HG03342 (cell line): ENCODE data around the gene CCDC137.

Experiments used
- ATAC-seq: cut with Tn5 transposase; IDR thresholded peaks from one replicate; pipeline ENCODE4 v1.9.1; 2021; ENCODE audit warnings: mild to moderate bottlenecking, moderate library complexity; ENCODE audit not compliant: unreplicated experiment

CCDC137 gene

DNA sequence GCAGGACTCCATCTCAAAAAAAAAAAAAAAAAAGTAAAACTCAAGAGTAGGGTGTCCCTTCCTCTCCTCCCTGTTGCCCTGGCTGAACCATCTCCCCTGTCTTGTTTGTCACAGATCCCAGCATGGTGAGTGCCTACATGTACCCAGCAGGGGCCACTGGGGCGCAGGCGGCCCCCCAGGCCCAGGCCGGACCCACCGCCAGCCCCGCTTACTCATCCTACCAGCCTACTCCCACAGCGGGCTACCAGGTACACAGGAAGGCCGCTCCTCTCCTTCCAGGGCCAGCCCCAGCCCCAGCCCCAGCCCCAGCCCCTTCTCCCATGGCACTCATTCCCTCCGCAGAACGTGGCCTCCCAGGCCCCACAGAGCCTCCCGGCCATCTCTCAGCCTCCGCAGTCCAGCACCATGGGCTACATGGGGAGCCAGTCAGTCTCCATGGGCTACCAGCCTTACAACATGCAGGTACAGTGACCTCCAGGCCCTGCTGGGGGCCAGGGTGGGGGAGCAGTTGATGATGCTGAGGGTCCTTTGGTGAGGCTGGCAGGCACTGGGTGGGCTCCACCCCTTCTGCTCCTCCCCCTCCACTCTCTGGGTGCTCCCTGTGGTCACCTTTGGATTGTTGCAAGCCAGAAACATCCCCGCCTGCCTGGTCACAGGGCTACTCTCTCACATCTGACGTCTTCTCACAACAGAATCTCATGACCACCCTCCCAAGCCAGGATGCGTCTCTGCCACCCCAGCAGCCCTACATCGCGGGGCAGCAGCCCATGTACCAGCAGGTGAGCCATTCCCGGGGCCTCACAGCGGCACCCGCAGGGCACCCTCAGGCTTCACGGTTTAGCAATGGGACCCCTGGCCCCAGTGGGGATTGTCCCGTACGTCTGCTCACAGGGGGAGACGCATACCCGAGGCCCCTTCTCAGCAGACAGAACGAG lies 34.1 kb downstream of the CCDC137 start:
- no peak for ATAC-seq

DNA sequence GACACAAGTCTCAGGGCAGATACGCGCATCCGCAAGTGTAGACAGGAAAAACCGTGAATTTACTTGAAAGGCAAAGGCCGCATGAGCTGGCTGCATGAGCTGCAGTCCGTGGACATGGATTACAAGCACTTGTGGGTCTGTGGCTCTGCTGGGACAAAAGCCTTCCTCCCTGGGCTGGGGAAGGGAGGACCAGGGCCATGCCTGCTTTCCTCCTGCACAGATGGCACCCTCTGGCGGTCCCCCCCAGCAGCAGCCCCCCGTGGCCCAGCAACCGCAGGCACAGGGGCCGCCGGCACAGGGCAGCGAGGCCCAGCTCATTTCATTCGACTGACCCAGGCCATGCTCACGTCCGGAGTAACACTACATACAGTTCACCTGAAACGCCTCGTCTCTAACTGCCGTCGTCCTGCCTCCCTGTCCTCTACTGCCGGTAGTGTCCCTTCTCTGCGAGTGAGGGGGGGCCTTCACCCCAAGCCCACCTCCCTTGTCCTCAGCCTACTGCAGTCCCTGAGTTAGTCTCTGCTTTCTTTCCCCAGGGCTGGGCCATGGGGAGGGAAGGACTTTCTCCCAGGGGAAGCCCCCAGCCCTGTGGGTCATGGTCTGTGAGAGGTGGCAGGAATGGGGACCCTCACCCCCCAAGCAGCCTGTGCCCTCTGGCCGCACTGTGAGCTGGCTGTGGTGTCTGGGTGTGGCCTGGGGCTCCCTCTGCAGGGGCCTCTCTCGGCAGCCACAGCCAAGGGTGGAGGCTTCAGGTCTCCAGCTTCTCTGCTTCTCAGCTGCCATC lies 34.9 kb downstream of the CCDC137 start:
- ATAC-seq = no peak

DNA sequence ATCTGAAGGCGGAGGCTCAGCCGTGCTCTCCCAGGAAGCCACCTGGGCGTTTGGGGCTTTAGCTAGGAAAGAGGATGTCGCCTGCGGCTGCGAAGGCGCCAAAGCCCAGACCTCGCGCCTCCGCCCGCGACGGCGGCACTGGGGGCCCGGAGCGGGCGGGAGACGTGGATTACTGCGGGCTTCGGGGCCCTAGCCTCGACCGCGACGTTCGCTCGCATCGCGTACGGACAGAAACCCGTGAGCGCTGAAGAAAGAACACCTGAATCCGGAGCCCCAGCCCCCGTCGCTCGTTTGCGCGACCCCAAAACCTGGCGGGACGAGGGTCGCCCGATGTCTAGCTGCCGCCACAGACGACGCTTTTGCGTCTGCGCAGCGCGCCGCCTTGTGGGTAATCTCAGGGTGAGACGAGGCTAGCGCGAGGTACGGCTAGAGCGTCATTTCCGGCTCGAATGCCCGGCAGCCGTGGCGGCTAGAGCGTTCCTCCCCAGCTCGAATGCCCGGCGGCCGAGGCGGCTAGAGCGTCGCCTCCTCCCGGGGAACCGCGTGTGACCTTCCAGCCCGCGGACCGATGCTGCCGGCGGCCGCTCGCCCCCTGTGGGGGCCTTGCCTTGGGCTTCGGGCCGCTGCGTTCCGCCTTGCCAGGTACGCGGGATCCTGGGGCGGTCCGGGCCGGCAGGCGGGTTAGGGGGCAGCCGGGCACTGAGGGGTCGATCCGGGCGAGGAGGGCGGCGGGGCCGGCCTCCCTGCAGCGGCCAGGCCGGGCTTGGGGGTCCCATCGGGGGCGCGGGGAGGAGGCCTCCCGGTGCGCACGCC lies 36.6 kb downstream of the CCDC137 start, which contains the start of gene MRPL12:
TSS of gene MRPL12 (plus strand) at position 434 of the 813 bp plus-strand sequence. CDS start at position 569, 135 bp downstream.
- peak; percentile 82 for ATAC-seq

DNA sequence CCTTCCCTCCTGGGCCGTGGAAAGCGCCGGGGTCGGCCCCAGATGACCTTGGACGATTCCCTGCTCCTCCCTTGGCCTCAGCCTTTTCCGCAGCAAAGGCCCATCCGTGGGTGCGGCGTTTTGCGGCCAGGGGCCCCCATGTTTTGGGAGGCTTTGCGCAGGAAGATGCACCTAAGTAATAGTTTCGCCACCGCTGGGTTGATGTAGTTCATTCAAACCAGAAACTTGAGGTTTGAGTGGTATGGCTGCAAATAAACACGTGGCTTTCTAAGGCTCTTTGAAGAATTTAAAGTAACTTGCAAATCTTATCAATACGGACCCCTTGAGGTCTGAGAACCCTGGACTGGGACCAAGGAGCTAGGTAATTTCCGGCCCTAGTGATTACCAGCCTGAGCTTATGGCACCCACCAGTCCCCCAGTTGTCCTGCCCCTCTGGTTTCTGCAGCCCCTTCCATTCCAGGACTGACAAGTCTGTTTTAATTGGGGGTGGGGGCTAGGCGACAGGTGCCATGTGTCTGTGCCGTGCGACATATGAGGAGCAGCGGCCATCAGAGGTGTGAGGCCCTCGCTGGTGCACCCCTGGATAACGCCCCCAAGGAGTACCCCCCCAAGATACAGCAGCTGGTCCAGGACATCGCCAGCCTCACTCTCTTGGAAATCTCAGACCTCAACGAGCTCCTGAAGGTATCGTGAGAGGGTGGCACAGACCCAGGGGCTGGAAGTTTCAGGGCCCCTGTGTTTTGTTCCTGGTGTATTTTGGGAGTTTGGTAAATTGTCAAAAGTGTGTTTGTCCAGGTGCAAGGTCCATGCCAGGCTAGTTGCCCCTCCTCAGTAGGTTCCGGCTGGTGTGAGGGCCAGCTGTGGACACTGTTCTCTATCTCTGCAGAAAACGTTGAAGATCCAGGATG lies 37.5 kb downstream of the CCDC137 start:
- peak; percentile 15 for ATAC-seq

DNA sequence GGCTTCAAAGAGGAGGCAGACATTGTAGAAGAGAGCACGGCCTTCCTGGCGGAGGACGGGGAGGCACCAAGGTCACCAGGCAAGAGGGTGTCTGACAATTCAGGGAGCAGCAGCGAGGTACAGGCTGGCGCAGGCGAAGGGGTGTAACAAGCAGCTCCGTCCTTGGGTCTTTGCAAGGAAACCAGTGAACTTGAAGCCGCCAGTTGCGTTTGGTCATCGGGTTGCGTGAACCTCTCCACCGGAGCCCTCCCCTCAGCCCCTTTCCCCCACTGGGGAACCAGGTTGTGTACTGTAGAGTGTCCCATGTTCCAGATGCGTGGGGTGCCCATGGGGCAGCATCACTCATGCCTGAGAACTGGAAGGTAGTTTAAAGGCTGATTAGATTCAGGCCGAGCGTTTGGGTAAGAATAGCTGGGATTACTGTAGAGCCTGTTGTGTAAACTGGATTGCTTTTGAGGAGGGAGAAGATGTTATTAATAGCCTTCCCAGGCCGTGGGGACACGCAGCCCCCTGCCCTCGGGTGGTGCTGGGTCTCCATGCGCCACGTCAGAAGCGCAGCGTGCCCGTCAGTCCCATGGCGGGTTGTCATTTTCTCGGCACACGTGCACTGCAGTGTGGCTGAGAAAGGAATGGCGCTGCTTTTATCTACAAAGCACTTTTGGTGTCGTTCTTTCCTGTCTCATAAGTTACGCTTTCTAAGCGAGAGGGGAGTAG lies 39.1 kb downstream of the CCDC137 start:
- ATAC-seq = no peak

DNA sequence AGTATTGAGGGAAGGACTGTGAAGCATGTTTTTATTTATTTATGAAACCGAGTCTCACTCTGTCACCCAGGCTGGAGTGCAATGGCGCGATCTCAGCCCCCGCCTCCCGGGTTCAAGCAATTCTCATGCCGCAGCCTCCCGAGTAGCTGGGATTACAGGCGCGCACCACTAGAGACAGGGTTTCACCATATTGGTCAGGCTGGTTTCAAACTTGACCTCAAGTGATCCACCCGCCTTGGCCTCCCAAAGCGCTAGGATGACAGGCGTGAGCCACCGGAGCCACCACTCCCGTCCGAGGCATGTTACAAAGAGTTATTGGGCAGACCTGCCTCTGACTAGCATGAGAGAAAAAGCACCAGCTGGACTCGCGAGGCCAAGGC lies 39.7 kb downstream of the CCDC137 start:
- ATAC-seq = no peak

DNA sequence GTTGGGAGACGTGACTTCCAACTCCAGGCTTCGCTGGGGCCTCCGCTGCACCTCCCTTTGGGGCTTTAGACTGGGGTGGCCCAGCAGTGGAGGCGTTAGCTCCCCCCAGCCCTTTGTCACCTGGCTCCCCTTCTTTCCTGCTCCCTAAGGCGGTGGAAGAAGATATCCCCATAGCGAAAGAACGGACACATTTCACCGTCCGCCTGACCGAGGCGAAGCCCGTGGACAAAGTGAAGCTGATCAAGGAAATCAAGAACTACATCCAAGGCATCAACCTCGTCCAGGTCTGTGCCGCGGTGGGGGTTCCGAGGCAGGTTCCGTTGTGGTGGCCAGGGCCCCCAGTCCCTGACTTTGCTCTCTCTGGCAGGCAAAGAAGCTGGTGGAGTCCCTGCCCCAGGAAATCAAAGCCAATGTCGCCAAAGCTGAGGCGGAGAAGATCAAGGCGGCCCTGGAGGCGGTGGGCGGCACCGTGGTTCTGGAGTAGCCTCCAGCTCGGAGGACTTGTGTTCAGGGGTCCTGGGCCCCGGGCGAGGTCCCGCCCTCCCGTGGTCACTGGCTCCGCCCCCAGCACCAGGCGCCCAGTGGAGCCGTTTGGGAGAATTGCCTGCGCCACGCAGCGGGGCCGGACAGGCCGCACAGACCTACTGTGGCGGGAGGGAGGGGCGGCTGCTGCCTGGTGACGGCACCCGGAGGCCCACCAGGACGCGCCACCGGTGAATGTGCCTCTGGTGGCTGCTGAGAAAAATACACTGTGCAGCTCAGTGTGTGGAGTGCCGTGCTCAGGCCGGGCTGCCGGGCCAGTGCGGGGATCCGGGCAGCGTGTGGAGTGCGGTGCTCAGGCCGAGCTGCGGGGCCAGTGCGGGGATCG lies 40.5 kb downstream of the CCDC137 start:
- ATAC-seq = no peak

DNA sequence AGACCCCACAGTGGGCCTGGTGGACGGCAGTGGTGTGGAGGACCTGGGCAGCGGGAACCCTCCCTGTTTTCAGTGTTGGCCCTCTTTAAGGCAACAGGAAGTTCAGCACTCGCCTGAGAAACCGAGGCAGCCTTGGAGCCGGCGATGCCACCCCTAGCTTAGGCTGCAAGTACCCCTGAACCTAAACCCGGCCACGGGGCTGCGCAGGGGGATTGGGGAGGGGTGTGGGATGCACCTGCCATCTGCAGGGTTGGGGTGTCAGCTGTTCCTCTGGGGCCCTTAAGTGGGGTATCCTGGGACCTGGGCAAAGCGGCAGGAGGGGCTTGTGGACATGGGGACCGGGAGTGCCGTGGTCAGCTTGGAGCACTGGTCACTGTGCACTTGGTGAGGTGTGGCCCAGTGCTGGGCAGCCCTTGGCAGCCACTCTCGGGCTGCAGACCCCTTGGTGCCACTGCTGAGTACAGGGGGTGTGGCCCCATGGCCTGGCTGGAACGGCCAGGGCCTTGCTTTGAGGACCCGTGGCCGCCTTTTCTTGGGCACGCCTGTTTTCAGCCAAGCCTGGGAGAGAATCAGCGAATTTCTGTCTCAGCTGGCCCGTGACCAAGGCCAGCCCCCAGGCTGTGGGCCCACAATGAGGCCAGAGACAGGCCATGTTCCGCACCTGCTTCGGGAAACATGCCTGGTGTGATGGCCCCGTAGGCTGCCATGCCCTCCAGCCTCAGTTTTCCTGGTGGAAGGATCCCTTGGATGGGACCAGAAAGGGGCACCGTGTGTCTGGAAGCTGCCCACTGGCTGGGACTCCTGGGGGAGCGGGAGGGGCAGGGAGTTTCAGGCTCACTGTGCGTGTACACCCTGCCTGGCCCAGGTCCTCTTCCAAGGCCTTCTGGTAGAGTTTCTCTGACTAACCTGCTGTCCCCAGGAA lies 41.4 kb downstream of the CCDC137 start:
- ATAC-seq = no peak

DNA sequence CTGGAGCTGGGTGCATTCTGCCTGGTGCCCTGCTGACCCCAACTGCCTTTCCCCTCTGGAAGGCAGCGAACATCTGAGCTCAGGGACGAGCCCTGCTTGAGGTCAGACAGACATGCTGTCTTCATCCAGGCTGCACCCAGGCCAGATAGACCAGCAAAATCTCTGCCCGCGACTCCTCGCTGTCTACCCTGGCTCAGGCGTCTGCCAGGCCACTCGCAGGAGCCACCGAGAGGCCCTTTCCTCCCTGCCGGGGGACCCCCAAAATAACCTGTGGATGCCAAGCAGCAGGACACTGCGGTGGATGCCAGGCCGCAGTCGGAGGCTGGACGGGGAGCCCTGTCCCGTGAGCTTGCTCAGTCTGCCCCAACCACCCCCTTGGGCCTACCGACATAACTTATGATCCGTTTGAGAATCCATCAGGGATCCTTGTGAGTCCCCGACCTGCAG lies 42.2 kb downstream of the CCDC137 start:
- ATAC-seq = no peak

DNA sequence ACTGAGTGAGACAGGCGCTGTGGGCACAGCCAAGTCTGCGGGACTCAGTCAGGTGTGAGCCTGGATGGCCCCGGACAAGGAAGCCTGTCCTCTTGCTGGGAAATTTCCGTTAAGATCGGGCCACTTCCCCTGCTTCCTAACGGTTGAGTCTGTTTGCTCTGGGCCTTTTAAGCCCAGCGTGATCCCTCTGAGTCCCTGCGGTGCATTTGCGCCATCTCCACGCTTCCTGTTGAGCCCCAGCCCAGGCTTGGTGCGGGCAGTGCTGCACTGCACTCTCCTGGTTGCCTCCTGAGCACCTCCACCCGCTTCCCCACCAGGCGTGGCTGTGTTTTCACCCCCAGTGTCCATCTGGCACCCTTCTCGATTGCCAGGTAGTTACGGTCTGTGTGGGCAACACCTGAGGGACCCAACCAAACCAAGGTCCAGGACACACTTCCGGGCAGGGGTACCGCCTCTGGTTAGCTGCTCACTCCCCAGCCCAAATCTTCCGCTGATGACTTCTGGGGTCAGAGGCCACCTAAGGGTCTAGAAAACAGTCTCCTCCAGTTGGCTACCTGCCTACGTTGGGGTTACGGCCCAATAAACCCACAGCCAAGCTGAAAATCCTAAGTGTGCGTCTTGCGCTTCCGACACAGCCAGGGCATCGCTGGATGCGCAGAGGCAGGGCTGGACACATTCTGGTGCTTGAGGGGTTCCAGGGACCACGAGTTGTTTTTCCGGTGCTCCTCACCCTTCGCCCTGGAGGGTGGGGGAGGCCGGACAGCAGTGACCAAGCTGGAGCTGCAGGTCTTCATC lies 44.2 kb downstream of the CCDC137 start:
- ATAC-seq = no peak

DNA sequence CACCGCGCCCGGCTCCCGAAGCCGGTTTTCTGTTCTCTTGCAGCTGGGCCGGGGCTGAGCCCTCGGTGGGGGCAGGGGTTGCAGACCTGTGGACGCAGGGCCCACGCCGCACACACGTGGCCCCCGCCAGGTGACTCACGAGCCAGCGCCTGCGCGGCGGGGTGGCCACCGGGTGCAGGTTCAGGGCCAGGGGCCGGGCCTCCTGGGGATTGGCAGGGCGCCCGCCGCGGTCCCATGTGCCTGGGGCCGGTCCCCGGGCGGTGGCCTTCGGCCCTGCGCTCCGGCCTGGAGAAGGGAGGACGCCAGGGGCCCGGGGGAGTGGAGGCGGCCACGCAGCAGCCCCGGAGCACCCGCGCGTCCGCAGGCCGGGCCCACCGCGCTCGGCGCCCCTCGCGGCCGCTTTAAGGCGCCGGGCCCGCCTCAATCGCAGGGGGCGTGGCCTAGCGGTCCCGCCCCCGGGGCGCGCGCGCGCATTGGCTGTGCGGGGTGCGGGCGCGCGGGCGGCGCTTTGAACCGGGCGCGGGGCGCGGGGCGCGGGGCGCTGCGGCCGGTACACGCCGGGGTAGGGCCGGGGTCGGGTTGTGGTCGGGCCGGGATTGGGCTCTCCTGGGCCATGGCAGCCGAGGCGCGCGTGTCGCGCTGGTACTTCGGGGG lies 45.4 kb downstream of the CCDC137 start, which contains the start of gene SLC25A10:
TSS of gene SLC25A10 (plus strand) at position 471 of the 654 bp plus-strand sequence. CDS start at position 614, 143 bp downstream.
- ATAC-seq = peak; percentile 70

DNA sequence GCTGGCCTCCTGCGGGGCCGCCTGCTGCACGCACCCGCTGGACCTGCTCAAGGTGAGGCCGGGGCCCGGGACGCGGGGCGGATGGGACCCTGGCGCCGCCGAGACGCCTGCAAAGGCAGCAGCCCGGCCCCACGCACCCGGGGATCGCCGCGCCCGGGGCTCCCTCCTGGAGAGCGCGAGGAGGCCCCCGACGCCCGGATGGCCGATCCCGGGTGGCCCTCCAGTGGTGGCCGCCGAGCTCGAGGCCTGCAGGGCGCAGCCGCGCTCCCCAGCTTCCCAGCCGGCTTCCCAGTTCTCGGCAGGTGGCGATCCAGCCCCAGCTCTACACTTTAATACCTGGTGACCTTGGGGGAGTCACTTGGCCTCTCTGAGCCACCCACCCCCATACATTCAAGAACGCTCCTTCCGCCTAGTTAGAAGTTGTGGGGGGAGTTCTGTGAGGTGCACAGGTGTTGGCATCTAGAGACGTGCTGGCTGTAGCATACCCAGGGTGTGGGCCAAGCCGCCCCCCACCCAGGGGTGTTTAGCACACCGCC lies 46.0 kb downstream of the CCDC137 start:
- no peak for ATAC-seq

DNA sequence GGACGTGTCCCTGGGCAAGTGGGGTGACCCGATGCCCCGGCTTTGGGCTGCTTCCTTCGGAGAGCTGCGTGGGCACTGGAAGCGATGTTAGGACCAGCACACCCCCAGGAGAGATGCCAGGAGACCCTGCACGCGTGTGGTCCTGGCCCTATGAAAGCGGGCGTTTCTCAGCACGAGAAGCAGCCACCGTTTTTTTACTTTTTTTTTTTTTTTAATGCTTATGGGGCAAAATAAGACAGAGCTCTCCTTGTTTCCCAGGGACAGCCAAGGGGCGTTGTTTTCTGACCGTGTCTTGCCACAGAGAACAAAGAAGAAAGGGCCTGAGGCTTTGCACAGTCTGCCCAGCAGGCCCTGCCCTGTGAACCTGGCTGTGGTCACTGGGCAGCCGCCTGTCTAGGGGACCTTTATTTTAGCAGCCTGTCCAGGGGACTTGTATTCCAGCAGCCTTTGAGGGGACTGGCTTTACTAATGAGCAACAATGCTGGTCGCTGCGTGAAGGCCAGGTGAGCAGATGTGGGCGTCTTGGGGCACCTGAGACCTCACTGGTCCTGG lies 46.5 kb downstream of the CCDC137 start:
- no peak for ATAC-seq

DNA sequence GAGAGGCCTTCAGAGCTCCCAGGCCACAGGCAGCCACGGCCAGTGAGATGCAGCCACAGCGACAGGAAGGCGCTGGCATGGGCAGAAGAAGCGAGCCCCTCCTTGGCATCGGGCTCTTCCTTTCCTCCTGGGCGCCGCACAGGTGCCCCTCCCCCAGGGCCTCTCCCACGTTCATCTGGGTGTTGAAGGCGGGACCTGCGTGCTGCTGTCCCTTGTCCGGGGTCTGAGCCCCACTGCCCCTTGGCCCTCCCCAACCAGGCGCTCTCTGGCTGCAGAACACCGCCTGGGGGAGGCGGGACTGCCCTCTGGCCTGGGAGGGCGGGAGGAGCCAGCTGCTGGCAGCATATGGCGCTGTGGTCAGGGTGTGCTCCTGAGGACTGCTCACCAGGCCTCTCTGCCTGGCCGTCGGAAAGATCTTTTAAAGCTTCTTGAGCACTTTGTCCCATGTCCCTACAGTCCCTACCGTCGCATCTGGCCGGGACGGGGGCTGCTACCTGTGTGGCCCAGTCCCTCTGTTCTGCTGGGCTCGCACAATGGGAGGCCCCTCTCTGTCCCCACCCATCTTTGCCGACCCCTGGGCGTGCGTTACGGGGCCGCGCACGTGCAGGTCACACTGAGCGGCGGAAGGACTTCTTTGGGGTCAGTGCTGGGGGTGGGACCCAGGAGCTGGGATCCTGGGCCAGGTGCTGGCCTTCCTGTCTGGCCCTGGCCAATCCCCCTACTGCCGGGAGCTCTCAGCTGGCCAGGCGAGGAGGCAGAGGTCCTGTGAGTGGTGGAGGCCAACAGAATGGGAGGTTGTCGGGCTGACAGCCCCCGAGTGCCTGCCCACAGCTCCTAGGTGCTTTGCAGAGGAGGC lies 47.2 kb downstream of the CCDC137 start:
- ATAC-seq = no peak
